ENCODE results near the gene PCTP.
A peak's percentile ranks its signal among the peaks of the same experiment; 100 is the strongest.

The PCTP gene

DNA sequence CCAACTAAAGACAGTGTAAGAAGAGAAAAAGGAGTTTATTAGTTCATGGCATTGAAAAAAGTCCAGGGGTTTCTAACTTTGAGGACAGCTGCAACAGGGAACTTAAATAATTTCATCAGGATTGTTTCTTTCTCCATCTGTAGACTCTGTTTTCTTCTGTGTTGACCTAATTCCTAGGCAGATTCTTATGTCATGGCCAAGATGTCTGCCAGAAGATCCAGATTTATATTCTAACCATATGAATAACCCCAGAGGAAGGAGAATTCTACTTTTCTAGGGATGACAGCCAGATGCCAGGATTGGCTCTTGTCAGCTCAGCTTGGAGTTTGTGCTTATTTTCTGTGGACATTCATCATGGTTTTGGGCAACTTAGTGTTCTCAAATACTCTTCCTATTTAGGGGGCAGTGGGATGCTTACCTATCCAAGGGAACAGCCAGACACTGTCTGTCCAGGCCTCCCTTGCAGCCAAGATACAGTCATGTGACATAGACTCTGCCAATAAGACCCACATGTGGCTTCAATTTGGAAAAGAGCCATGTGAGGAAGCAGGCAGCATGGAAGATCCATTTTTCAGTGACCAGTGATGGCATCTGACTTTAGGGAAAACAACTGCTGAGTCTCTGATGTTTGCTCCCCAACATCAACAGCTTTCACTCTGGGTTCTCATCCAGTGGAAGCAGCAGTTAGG is 18.2 kb downstream of the PCTP start:
- TF ChIP-seq POLR2AphosphoS5 (IDR thresholded peaks at IDR 0.05; ENCODE audit: low read depth, low read length), result no peak
- no peak for TF ChIP-seq TAF1 (IDR thresholded peaks at IDR 0.05; ENCODE audit: borderline replicate concordance, insufficient read depth, low read length)
- TF ChIP-seq SIN3A (IDR thresholded peaks at IDR 0.05; ENCODE audit: borderline replicate concordance, insufficient read depth, low read length), result no peak
- TF ChIP-seq FOXP2 (optimal IDR thresholded peaks at IDR 0.05; ENCODE audit: borderline replicate concordance, extremely low read depth, extremely low read length, insufficient read depth), result no peak
- TF ChIP-seq, protein P1, sequence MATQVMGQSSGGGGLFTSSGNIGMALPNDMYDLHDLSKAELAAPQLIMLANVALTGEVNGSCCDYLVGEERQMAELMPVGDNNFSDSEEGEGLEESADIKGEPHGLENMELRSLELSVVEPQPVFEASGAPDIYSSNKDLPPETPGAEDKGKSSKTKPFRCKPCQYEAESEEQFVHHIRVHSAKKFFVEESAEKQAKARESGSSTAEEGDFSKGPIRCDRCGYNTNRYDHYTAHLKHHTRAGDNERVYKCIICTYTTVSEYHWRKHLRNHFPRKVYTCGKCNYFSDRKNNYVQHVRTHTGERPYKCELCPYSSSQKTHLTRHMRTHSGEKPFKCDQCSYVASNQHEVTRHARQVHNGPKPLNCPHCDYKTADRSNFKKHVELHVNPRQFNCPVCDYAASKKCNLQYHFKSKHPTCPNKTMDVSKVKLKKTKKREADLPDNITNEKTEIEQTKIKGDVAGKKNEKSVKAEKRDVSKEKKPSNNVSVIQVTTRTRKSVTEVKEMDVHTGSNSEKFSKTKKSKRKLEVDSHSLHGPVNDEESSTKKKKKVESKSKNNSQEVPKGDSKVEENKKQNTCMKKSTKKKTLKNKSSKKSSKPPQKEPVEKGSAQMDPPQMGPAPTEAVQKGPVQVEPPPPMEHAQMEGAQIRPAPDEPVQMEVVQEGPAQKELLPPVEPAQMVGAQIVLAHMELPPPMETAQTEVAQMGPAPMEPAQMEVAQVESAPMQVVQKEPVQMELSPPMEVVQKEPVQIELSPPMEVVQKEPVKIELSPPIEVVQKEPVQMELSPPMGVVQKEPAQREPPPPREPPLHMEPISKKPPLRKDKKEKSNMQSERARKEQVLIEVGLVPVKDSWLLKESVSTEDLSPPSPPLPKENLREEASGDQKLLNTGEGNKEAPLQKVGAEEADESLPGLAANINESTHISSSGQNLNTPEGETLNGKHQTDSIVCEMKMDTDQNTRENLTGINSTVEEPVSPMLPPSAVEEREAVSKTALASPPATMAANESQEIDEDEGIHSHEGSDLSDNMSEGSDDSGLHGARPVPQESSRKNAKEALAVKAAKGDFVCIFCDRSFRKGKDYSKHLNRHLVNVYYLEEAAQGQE (IDR thresholded peaks at IDR 0.05; ENCODE audit: insufficient read depth in 1 of 2, low read depth in 2 of 2, low read length in 2 of 2), result no peak

- no peak for TF ChIP-seq FOXP2 (optimal IDR thresholded peaks at IDR 0.05; ENCODE audit: borderline replicate concordance, extremely low read depth, extremely low read length, insufficient read depth)
- TF ChIP-seq, protein P1 (IDR thresholded peaks at IDR 0.05; ENCODE audit: insufficient read depth in 1 of 2, low read depth in 2 of 2, low read length in 2 of 2), result 0 out of 4 replicates have a peak, but pooled peaks of 1 of the 2 experiments have one; percentile 13
These were observed 18.8 kb downstream of the PCTP start for GRCh38 chr17:55769625-55770000.

DNA sequence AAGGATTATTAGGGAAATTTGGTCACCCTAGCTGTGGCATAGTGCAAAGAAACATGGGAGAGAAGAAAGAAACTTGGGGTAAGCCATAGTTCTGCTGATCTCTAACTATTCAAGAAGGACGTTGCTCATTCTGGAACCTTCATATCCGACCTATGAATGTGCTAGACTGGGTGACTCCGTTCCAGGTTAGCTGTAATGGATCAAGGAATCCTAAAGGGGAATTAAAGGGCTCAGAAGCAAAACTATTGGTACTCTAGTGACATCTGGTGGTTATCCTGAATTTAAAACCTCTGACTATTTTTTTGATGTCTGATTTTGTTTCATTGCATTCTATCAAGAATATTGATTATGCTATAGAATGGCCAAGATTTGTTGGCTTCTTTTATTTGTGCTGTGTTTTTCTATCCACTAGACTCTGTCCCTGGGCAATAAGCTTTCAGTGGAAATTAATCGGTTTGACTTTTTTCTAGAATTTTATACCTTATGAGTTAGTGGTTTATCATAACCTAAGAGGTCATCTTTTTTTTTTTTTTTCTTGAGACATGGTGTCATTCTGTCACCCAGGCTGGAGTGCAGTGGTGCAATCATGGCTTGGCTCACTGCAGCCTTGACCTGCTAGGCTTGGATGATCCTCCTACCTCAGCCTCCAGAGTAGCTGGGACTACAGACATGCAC is 19.5 kb downstream of the PCTP start:
- no peak for TF ChIP-seq FOXP2 (optimal IDR thresholded peaks at IDR 0.05; ENCODE audit: borderline replicate concordance, extremely low read depth, extremely low read length, insufficient read depth)
- no peak for TF ChIP-seq TAF1 (IDR thresholded peaks at IDR 0.05; ENCODE audit: borderline replicate concordance, insufficient read depth, low read length)
- TF ChIP-seq POLR2AphosphoS5 (IDR thresholded peaks at IDR 0.05; ENCODE audit: low read depth, low read length), result no peak
- TF ChIP-seq, protein P1 (IDR thresholded peaks at IDR 0.05; ENCODE audit: insufficient read depth in 1 of 2, low read depth in 2 of 2, low read length in 2 of 2), result no peak
- no peak for TF ChIP-seq SIN3A (IDR thresholded peaks at IDR 0.05; ENCODE audit: borderline replicate concordance, insufficient read depth, low read length)

DNA sequence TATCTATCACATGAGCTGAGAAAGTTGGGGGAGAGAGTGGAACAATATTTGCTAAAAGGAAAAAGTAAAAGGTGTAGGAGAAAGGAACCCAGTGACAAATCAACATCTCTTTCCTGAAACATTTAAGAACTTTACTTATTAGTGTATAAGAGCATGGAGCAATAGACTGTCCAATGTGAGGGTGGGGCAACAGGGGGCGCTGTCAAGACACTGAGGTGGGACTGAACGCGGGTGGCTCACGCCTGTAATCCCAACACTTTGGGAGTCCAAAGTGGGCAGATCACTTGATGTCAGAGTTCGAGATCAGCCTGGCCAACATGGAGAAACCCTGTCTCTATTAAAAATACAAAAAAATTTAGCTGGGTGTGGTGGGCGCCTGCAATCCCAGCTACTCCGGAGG is 21.2 kb downstream of the PCTP start:
- TF ChIP-seq TAF1 (IDR thresholded peaks at IDR 0.05; ENCODE audit: borderline replicate concordance, insufficient read depth, low read length), result no peak
- TF ChIP-seq POLR2AphosphoS5 (IDR thresholded peaks at IDR 0.05; ENCODE audit: low read depth, low read length), result no peak
- TF ChIP-seq, protein P1 (IDR thresholded peaks at IDR 0.05; ENCODE audit: insufficient read depth in 1 of 2, low read depth in 2 of 2, low read length in 2 of 2), result no peak
- no peak for TF ChIP-seq FOXP2 (optimal IDR thresholded peaks at IDR 0.05; ENCODE audit: borderline replicate concordance, extremely low read depth, extremely low read length, insufficient read depth)
- TF ChIP-seq SIN3A (IDR thresholded peaks at IDR 0.05; ENCODE audit: borderline replicate concordance, insufficient read depth, low read length), result no peak
